Ammon's horn (tissue), 1 donor: ENCODE results near the gene GNA14.
"Not testable (repeated sequence)": the region's sequence is repeated elsewhere in the genome, so short reads cannot be mapped to it uniquely, and the experiment has no call there.

ENCODE experiments used
- DNase-seq: peaks from one replicate; pipeline ENCODE4 v3.0.0-alpha.2; 2016; ENCODE audit warnings: low spot score

The GNA14 gene

GRCh38 chr9:77402286-77402685, 245.8 kb downstream of the GNA14 start:
- no peak for DNase-seq

GRCh38 chr9:77399964-77400363, 248.2 kb downstream of the GNA14 start:
- DNase-seq, result no peak

- DNase-seq, result not testable (repeated sequence)
Observed at GRCh38 chr9:77398581-77398980, 249.5 kb downstream of the GNA14 start.

- DNase-seq, result no peak
Observed at GRCh38 chr9:77392328-77392727, 255.8 kb downstream of the GNA14 start.

- no peak for DNase-seq
Observed at GRCh38 chr9:77391834-77392233, 256.3 kb downstream of the GNA14 start.

- no peak for DNase-seq
Observed at GRCh38 chr9:77386187-77386586, 261.9 kb downstream of the GNA14 start.

GRCh38 chr9:77384406-77384805, 263.7 kb downstream of the GNA14 start:
- DNase-seq, result no peak

- no peak for DNase-seq
Observed at GRCh38 chr9:77375956-77376532, 272.1 kb downstream of the GNA14 start.

DNA sequence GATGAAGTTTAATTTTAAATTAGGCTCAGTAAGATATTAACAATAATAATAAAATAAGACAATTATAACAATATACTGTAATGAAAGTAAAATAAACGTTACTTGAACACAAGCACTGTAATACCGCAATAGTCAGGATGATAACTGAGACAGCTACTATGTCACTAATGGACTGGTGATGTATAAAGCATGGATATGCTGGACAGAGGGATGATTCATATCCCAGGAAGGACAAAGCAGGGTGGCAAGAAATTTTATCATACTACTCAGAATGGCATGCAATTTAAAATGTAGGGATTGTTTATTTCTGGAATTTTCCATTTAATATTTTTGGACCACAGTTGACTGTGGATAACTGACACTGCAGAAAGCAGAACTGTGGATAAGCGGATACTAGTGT, 273.9 kb downstream of the GNA14 start:
- DNase-seq, result no peak
